MM.1S (cell line): ENCODE results near the gene SPEG.

Experiments
- EZH2 ChIP-seq: fragments of 300-600 bp; sonication (generic); optimal IDR thresholded peaks from 2 replicates; pipeline ENCODE3; 2017; ENCODE audit warnings: low read depth, mild to moderate bottlenecking, antibody characterized with exemption, low read length, mixed read lengths
- EZH2phosphoT487 ChIP-seq: fragments of 300-600 bp; sonication (generic); IDR thresholded peaks from 2 replicates; pipeline ENCODE4 v1.6.1; 2018; ENCODE audit warnings: antibody characterized with exemption, low read length
- TF ChIP-seq, protein P1 (sequence below): fragments of 300-600 bp; sonication (generic); IDR thresholded peaks from 2 replicates; pipeline ENCODE4 v1.5.1; 2016; ENCODE audit warnings: antibody characterized with exemption, low read length, mixed read lengths

DNA sequence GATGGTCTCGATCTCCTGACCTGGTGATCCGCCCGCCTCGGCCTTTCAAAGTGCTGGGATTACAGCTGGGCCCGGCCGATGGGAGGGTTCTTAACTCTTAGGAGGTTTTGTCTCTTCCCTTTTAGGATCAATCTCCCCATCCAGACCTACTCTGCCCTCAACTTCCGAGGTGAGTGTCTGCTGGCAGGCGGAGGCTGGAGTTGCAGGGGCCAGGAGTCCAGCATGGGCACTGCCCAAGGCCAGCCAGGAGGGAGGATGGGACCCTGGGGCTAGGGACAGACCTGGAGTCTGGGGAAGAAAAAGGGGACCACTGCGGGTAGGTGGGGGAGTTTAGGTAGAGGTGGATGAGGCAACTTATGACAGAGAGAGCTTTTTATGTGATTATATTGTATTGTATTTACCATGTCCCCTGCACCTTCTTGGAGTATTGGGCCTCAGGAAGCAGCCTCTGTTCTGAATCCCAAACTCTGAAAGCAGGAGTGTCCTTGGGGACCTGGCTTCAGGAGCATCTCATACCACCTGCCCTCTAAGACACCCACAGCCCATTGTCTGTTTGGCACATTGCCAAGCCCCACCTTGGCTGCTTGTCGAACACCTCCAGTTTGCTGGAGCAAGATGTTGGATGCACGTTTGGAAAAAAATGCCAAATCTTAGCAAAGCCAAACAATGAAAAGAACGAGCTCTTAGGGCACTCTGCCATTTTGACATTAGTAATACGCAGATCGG lies 10.8 kb upstream of the SPEG start:
- TF ChIP-seq, protein P1, sequence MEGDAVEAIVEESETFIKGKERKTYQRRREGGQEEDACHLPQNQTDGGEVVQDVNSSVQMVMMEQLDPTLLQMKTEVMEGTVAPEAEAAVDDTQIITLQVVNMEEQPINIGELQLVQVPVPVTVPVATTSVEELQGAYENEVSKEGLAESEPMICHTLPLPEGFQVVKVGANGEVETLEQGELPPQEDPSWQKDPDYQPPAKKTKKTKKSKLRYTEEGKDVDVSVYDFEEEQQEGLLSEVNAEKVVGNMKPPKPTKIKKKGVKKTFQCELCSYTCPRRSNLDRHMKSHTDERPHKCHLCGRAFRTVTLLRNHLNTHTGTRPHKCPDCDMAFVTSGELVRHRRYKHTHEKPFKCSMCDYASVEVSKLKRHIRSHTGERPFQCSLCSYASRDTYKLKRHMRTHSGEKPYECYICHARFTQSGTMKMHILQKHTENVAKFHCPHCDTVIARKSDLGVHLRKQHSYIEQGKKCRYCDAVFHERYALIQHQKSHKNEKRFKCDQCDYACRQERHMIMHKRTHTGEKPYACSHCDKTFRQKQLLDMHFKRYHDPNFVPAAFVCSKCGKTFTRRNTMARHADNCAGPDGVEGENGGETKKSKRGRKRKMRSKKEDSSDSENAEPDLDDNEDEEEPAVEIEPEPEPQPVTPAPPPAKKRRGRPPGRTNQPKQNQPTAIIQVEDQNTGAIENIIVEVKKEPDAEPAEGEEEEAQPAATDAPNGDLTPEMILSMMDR, result no peak
- TF ChIP-seq EZH2, result no peak
- TF ChIP-seq EZH2phosphoT487, result no peak
